HG03280 (cell line): ENCODE results near the gene PREP.
A peak's percentile ranks its signal among the peaks of the same experiment; 100 is the strongest.
"Not testable (repeated sequence)": the region's sequence is repeated elsewhere in the genome, so short reads cannot be mapped to it uniquely, and the experiment has no call there.

ENCODE experiments used
- ATAC-seq: cut with Tn5 transposase; IDR thresholded peaks from one replicate; pipeline ENCODE4 v1.9.1; 2021; ENCODE audit warnings: mild to moderate bottlenecking, moderate library complexity; ENCODE audit not compliant: unreplicated experiment

Gene PREP

DNA sequence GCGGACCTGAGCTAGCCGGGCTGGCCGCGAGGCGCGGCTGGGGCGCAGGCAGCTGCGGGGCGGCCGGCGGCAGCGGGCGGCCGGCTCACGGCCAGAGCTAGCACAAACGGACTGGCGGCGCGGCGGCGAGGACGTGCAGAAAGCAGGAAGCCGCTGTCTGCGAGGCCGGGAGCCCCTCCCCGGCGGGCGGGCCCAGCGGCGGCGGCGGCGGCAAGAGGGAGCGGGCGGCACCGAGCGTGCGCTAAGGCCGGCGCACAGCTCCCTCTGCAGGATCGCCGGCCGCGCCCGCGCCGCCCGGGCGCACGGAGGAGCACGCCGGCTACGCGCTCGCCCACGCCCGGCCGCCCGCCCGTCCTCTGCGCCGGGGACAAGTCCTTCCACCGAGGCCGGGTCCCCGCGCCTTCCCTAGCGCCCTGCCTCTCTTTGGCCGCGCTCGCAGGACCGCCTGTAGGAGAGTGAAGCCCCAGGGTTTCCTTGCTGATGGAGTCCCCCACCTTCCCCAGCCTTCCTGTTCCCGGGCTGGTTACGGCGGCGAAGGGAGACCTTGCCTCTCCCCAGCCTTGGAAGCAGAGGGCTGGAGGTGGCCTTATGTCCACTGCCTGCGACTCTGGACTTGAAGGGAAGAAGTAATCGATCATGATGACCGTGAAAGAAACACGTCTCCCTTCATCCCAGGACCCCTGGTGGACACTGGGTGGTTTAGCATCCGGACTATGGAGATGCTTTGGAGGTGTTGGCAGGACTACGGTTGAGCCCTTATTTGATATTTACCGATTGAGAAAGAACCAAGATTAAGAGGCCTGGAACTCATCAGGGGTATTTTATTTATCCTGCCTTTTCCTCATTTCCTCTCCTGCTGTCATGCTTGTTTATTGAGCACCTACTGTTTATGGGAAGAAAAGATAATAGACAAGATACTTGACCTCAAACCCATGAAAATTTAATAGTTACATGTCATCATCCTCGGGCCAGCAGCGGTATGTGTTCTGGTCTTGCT, at the start of gene PREP:
Gene PREP (minus strand): TSS at position 144 of the 997 bp plus-strand sequence. CDS start 191 bp downstream, outside the sequence.
- ATAC-seq = peak; percentile 96

DNA sequence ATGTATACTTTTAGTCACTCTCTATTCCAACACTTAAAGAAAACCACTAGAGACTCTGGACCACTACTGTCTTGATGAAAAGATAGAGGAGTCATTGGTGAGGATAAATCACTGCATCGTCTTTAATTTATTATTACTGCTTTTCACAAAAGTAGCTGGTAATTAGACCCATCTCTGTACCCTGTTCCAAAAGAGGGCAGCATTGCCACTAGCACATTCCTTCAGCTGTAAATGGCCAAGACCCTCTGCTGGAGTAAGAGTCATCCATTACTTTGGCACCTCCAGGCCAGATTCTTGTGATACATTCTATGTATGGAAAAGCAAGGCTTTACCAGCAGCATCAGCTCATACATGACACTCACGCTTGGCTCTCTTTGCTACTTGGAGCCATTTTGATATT, 49.5 kb upstream of the PREP start:
- no peak for ATAC-seq

DNA sequence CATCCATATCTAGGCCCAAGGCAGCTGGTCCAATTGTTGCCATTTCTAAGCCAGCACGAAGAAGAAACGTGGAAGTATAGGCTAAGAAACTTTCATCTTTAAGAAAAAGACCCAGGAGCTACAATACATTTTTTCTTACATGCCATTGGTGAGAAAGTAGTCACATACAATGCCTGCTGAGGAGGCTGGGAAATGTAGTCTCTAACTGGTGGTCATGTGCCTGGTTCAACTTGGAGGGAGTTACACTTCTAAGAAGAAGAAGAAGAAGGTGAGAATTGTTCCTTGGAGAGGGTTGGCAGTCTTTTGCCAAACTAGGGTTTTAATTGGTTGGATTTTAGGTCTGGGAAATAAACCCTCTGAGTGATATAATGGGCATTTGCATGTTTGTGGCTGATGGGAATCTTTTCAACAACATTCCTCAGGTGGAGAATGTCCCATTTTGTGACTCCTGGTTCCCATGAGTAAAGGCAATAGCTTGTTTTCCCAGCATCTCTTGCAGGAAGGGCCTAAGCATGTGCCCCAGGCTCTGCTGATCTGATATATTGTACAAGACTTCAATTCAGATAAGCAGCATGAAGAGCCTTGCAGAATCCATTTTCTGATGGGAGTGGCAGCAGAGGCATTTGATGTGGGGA, 47.0 kb upstream of the PREP start:
- ATAC-seq = no peak

DNA sequence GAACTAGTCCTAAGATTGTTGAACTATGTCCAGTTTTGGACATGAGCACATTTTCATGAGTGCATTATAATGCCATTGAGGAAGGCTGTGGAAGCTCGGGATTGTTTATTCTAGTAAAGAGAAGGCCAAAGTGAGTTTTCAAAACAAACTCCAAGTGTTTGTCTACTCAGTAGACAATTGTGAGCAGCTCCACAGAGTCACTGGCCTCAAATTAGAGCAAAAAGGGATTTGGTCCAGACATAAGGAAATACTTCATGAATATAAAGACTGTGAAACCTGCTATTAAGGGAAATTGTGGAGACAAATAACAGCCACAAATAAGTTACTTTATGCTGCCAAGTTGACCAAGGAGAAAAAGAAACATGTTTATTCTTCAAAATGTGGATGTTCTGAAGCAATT, 42.6 kb upstream of the PREP start:
- no peak for ATAC-seq

DNA sequence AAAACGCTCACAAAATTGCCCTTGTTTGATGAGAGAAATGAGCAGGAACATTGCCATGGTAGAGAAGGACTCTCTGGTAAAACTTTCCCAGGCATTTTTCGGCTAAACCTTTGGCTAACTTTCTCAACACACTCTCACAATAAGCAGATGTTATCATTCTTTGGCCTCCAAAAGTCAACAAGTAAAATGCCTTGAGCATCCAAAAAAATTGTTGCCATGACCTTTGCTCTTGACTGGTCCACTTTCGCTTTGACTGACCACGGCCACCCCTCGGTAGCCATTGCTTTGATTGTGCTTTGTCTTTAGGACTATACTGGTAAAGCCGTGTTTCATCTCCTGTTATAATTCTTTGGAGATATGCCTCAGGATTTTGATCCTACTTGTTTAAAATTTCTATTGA, 41.1 kb upstream of the PREP start:
- ATAC-seq = no peak

DNA sequence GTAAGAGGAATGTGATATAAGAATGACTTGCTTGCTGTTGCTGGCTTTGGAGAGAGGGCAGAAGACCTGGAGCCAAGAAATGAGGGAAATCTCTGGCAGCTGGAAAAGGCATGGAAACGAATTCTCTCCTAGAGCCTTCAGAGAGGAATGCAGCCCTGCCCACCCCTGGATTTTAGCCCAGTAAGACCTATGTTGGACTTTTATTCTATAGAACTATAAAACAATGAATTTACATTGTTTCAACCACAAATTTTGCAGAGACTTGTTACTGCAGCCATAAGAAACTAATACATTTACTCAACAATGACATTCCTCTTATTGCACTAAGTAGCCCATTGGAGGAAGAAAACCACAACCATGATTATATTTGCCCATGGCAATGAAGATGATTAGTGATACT, 39.5 kb upstream of the PREP start:
- ATAC-seq = no peak

DNA sequence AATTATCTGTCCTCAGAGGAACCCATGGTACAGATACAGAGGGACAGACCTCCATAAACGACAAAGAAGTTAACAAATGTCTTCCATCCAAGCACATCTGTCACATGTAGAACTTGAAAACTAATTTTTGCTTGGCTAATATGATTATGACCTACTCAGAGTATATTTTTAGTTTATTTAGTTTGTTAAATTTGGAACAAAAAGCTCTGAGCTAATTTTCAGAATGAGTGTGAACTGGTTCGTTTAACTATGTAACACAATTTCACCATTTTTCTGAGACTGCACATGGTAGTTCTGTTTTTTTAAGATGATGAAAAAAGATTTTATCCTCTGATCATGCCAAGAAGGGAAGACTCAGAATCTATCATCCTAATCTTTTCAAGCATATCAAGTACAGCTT, 34.4 kb upstream of the PREP start:
- ATAC-seq = no peak

DNA sequence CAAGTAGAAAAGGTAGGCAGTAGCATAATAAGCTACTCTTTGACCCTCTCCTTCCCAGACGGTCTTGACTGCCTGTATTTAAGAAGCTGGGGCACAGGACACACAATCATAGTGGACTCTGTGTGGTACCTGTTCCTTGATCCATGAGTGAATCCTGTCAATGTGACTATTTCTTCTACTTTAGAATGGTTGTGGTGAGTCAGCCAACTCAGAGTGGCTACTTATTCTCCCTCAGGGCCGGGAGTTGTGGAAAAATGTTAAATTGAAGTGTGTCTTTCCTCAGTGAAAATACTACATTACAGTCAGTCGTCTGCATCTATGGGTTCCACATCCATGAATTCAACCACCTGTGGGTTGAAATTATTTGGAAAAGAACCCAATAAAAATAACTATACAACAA, 30.8 kb upstream of the PREP start:
- no peak for ATAC-seq

DNA sequence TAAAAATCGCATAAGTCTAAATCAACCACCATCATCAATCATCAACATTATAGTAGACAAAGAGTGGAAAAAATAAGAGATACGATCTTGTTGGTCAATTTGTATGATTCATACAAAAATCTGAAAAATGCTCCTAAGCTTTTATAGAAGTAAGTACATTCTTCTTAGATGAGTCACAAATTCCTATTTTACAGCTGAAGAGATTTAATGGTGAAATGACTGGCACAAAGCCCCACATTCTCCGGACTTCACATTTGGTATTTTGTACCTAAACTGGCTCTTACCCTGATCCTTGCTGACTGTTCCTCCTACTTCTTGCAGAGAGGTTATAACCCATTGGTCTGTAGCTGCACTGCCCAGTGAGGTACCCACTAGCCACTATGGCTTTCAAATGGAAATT, 29.9 kb upstream of the PREP start:
- no peak for ATAC-seq

DNA sequence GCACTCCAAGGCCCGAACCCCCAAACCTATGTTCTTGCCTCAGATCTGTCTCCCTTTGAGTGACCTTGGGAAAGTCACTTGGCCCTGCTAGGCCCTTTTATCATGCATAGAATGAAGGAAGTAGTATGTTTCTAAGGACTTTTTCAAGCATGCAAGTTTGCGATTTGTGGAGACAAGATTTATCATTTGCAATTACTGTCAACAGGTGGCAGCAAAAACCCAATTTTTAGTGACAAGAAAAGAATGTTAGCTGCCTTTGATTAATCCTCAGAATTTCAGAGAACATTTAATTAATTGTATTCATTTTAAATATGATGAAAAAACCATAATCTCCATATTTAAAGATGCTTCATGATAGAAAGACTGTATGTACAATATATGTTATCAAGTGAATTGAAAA, 28.3 kb upstream of the PREP start:
- ATAC-seq = no peak

DNA sequence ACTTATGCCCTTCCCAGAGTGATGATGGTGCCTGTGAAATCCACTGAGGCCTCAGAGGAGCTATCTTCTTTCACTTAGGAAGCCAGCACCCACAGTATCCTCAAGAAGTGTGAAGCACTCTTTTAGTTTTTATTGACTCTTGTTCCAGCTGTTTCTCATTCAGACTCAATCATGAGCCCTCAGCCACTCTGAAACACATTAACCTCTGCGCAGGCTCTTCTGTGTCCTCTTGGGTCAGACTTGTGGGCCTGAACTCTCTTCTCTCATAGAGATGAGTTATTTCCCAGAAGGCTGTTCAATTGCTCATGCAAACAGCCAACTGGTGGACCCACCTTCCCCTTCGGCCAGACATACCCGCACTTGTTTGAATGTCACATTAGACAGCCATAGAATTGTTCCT, 27.8 kb upstream of the PREP start:
- ATAC-seq = no peak

DNA sequence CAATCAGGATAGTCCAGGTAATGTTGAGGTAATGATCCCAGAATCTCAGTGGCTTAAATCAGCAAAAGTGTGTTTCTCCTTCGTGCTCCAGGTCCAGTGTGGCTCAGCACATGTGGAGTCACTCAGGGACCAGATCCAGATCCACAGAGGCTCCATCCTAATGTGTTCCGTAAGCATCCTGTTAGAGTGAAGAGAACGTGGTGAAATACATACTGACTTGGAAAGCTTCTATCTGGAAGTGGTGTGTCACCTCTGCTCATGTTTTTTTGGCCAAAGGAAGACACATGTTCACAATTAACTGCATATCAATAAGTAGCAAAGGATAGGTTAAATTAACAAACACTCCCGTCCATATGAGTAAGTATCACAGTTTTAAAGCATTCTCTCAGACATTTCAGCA, 26.8 kb upstream of the PREP start:
- ATAC-seq = no peak

DNA sequence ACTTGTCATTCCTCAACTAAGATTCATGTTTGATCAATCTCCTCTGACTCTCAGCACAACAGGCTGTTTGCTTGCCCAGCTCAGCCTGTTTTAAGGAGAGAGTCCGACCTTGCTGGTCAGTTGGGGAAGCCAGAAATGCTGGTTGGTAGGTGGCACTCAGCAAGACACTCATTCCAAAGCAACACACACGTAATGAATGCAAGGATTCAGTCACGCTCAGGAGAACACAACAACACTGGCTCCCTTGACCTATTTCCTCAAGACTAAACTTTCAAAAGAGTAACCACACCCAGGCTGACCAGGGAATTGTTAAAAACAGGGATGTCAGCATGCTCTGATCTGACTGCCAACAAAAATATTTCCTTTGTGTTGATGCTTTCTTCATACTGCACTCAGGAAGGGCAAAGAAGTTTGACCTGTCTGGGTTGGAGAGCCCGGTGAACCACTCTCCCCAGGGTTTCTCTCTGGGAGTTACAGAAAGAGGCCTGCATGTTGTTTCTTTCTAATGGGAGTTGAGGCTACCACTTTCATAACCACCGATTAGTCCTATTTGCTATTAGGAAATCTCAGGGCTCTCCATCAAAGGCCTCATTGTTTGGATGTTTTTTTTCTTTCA, 25.6 kb upstream of the PREP start:
- no peak for ATAC-seq

DNA sequence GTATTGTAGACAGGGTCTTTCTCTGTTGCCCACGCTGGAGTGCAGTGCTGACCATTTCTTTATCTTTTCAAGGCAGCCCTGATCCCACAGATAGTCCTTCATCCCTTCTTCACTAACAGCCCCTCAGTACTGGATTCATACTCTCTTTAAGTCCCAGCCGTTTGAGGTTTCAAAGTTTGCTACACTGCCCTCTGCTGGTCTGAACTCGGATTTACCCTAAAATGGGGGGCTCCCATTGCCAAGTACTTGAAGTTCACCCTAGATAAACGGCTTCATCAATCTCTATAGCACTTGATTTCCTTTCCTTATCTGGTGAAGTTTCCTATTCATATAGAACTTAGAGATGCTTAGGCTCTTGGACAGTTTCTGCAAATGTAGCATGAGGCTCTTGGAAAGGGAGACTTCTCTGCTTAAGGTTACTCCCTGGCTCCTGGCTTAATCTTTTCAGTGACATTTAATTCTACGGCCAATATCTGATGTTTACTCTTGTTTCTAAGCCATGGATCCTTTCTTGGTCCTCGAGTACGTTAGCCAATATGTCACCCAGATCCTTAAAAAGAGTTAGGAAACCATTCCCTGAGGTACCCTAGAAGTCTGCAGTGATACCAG, 21.4 kb upstream of the PREP start:
- ATAC-seq = peak; percentile 77

DNA sequence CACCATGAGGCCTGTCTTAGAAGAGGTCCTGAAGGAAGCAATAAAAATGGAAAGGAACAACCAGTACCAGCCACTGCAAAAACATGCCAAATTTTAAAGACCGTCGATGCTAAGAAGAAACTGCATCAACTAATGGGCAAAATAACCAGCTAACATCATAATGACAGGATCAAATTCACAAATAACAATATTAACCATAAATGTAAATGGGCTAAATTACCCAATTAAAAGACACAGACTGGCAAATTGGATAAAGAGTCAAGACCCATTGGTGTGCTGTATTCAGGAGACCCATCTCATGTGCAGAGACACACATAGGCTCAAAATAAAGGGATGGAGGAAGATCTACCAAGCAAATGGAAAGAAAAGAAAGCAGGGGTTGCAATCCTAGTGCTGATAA, 14.1 kb upstream of the PREP start:
- ATAC-seq = not testable (repeated sequence)

DNA sequence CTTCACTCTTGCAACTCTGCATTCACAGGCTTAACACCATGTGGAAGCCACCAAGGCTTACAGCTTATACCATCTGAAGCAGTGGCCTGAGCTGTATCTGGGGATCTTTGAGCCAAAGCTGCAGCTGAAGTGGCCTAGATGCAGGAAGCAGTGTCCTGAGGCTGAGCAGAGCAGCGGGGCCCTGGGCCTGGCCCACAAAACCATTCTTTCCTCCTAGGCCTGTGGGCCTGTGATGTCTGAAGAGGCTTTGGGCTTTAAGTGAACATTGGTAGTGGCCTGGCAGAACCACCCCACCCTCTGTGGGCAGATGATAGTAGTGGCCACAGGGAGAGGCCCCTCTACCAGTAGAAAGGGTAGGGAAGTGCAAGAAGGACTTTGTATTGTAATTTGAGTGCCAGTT, 6.9 kb upstream of the PREP start:
- ATAC-seq = no peak

DNA sequence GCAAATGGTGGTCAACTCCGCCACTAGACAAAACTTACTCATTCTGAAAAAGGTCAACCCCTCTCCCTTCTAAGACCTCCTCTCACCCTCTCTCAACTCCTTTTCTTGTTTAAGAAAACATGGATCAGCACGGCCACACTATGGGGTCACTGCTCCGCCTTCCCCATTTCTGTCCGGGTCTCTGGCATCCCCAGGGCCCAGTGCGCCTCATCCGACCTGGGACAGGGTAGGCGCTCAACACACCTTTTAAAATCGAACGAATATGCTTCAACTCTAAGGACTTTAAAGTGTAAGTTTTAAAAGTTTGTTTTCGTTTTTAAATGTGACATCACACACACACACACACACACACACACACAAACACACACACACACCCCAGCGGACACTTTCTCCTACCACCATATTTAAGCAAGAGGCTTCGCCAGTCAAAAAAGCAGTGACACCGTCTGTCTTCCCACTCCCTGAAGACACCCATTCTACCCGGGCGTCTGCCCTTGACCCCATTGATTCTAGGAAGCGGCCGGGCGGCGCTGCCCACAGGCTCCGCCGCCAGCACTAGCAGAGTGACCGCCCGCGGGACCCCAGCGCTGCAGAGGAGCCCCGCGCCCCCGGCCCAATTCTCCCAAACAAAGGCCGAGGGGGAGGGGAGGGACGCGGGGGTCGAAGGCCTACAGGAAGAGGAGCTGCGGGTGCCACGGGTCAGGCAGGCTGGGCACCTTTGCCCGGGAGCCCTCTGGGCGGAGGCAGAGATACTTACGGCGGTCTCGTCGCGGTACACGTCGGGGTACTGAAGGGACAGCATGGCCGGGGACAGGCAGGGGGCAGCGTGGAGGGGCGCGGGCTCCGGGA, 568 bp downstream of the PREP start:
- peak; percentile 12 for ATAC-seq

DNA sequence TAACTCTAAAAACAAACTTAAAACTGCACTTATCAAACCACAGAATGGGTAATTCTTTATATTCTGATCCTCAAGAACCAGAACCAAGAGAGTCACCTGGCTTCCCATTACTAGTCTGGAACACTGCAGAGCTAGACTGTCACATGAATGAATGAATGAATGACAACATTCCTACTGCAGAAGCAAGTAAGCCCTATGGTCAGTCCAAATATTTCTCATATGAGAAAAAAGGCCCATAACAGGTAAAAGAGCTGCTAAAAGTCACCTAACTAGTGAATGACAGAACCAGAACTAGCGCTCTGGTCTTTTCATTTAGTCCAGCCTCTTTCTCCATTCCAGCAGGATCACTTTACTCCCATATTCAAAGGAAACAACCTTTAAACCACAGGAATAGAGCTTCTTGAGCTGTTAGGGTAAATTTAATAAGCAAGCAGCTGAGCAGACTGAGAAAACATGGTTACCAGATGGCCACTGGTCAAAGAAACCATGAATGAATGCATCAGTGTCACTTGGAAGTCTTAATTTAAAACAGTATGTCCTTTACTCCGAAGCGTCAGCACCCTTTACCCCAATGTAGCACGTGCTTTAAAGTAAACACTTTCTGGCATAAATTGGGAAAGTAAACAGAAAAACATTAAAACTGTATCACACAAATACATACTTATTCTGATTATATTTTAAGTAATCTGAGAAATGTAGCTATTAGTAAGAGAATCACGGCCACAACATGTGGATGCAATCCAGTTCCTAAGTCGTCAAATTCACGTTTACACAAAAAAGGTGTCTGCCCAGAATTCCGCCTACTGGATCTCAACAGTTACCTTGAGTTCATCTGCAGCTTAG, 1.4 kb downstream of the PREP start:
- no peak for ATAC-seq

DNA sequence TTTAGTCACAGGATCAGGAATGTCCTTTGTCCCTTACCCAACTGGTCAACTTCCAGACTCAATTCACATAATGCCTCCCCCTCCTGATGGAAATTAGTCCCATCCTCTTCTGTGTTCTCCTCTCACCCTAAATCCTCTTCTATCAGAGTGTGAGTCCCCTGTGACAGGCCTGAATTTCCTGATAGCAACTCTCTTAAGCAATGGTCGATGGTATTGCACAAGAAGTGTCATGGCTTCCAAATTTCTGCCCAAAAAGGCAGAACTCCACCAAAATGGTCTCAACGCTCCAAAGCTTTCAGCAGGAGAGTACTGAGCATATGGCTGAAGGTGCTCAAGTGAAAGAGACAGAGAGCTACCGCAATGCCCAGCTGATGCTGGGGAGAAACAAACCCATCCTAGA, 2.4 kb downstream of the PREP start:
- no peak for ATAC-seq

DNA sequence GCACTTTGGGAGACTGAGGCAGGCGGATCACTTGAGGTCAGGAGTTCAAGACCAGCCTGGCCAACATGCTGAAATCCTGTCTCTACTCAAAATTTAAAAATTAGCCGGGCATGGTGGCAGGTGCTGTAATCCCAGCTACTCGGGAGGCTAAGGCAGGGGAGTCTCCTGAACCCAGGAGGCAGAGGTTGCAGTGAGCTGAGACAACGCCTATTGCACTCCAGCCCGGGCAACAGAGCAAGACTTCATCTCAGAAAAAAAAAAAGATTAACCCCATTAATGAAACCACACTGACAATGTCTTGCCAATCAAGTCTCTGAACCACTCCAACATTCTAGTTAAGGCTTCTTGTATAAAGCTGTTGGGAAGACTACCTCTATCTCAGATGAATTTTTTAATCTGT, 4.0 kb downstream of the PREP start:
- ATAC-seq = no peak
